NCI-H128 (cell line): ENCODE data around the gene DRD5.

Source experiments
- DNase-seq: peaks from one replicate; lab custom pipeline; 2025; ENCODE audit not compliant: unreplicated experiment; lab: John Stamatoyannopoulos, UW

The DRD5 gene

GRCh38 chr4:9812501-9813340, 31.3 kb downstream of the DRD5 start:
- DNase-seq: no peak

- DNase-seq: no peak
Measured at GRCh38 chr4:9816285-9816684, 34.9 kb downstream of the DRD5 start.

DNA sequence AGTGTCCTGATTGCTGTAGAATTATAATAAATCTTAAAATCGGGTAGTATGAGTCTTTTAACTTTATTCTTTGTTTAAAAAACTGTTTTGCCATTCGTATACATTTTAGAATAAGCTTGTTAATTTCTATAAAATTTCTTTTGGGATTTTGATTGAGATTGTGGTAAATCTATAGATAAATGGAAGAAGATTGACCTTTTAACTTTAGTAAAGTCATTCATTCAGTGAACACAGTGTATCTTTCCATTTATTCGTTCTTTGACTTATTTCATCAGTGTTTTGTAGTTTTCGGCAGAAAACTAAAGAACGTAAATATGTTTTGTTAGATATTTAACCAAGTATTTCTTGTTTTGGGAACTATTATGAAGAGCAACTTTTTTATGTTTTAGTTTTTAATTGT, 38.9 kb downstream of the DRD5 start:
- DNase-seq: no peak

DNA sequence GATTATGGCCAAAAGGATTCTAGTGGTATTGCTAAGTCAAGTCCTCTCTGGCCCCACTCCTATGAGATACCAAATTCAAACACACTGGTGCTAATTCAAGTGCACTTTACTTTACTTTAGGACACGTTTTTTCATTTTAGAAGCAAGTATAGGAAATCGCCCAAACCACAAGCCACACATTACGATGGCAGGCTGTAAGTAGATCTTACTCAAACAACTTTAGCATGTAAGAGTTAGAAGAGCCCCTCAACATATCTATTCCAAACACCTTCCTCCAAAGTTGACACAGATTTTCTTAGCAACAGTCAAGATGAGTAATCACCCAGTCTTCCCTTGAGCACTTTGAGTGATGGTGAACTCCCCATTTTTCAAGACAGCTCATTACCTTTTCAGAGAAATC, 43.6 kb downstream of the DRD5 start:
- no peak for DNase-seq

GRCh38 chr4:9826551-9826950, 45.1 kb downstream of the DRD5 start:
- DNase-seq: no peak

GRCh38 chr4:9832640-9833039, 51.2 kb downstream of the DRD5 start:
- no peak for DNase-seq

DNA sequence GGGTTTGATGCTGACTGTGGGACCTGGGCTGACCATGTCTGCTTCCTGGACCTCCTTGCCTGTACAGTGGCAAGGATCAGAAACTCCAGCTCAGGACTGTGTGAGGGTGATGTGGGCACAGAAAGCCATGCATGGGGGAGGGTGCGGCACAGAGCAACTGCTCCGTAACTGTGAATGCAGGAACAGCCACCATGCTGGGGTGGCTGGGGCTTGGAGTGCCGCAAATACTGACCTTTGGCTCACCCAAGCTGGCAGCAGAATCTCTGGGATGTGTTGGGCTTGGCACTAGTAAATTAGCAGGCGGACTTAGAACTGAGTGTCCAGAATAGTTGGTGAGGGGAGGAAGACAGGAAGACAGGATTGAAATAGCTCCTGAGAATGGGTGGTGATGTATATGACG, 52.0 kb downstream of the DRD5 start:
- DNase-seq: no peak
